Measurements from ENCODE around the gene DMD.

The DMD gene

DNA sequence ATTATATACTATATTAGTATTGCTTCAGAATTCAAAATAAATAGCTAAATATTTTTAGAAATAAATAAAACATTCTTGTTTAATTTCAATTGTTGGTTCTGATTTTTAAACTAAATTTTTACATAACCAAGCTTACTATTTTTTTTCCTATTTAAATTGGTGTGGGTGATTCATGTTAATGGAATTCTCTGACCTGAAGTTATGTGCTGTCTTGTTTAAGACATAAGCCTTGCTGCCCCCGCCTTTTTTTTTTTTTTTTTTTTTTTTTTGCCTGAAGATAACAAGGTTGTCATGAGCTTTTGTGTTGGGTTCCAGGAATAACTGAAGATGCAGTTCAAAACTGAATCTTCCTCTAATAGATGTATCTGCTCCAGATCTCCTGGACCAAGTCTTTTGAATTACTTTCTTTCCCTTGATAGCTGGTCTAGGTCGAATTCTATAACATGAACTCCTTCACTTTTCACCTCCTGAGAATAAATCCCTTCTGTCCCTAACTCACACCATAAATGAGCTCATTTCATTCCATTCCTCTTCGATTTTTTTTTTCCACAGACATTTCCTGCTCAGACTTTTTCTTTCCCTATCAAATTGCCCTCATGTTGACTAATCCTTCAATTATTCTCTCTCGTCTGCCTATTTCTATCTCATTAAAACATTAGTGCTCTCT, 1878.1 kb downstream of the DMD start:
- H3K27ac ChIP-seq = no peak overlapping the region
- no peak for TF ChIP-seq ZFX (IDR thresholded peaks at IDR 0.05)
- TF ChIP-seq, protein P1, sequence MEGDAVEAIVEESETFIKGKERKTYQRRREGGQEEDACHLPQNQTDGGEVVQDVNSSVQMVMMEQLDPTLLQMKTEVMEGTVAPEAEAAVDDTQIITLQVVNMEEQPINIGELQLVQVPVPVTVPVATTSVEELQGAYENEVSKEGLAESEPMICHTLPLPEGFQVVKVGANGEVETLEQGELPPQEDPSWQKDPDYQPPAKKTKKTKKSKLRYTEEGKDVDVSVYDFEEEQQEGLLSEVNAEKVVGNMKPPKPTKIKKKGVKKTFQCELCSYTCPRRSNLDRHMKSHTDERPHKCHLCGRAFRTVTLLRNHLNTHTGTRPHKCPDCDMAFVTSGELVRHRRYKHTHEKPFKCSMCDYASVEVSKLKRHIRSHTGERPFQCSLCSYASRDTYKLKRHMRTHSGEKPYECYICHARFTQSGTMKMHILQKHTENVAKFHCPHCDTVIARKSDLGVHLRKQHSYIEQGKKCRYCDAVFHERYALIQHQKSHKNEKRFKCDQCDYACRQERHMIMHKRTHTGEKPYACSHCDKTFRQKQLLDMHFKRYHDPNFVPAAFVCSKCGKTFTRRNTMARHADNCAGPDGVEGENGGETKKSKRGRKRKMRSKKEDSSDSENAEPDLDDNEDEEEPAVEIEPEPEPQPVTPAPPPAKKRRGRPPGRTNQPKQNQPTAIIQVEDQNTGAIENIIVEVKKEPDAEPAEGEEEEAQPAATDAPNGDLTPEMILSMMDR (conservative IDR thresholded peaks at IDR 0.05) = no peak

DNA sequence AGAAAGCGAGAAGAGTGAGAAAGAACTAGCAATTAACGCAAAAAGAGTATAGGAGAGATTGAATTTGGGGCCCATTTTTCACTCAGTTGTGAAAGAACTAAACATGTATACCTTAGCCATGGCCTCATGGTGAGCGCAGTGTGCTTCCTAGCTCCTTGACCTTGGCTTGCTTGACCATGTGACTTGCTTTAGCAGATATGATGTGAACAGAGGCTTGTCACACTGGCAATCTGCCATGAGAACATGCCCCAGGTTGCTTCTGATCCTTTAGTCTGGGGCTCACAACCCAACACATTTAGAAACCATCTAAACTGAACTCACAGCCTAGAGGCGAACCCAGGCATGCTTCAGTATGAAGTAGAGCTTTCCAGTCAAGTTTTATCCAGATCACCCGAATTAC, 1879.4 kb downstream of the DMD start:
- no peak overlapping the region for H3K27ac ChIP-seq
- TF ChIP-seq, protein P1 (conservative IDR thresholded peaks at IDR 0.05) = no peak
- TF ChIP-seq ZFX (IDR thresholded peaks at IDR 0.05) = no peak

DNA sequence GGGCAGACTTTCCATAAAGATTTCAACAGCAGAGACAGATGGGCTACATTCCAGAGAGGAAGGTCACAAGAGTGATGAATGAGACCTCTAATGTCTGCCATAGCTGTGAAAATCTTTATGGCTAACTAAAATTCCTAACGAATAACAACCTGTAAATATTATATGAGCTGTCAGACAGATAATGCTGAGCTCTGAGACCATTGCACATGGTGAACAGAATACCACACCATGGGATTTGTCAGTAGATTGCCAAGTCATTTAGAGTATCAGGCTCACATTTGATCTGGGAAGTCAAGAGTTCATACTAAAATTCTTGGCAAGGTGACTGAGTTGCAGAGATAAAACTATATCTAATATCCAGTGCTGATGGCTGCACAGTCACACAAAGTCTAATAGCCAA, 1880.3 kb downstream of the DMD start:
- TF ChIP-seq, protein P1 (conservative IDR thresholded peaks at IDR 0.05) = no peak
- no peak for TF ChIP-seq ZFX (IDR thresholded peaks at IDR 0.05)
- no peak overlapping the region for H3K27ac ChIP-seq

DNA sequence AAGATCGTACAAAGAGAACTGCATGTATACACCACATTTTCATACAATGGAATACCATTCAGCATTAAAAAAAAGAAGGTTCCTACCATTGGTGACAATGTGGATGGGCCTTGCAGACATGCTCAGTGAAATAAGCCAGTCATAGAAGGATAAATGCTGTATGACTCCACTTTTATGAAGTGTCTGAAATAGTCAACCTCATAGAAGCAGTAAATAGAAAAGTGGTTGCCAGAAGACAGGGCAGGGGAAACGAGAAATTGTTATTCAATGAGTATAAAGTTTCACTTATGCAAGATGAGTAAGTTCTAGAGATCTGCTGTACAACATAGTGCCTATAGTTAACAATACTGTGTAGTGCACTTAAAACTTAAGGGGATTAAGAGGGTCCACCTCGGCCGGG, 1882.1 kb downstream of the DMD start:
- TF ChIP-seq ZFX (IDR thresholded peaks at IDR 0.05) = no peak
- TF ChIP-seq, protein P1 (conservative IDR thresholded peaks at IDR 0.05) = no peak
- H3K27ac ChIP-seq = no peak overlapping the region

DNA sequence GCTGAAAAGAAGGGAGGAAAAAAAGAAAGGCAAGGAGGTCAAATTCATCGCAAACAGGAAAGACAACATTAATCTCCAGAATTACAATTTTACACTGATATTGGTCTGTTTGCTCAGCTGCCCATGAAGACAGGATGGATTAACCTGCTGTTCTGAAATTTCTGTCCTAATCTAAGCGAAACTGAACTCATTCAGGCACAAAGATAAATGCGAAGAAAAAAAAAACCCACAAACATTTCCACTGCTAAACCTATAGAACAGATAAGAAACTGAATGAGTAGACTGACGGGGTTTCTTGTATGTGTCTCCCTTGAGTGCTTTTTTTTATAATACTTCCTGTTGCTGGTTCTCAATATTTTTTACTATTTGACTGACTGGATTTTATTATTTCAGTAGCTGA, 1887.7 kb downstream of the DMD start:
- H3K27ac ChIP-seq = no peak overlapping the region
- TF ChIP-seq ZFX (IDR thresholded peaks at IDR 0.05) = no peak
- TF ChIP-seq, protein P1 (conservative IDR thresholded peaks at IDR 0.05) = no peak

DNA sequence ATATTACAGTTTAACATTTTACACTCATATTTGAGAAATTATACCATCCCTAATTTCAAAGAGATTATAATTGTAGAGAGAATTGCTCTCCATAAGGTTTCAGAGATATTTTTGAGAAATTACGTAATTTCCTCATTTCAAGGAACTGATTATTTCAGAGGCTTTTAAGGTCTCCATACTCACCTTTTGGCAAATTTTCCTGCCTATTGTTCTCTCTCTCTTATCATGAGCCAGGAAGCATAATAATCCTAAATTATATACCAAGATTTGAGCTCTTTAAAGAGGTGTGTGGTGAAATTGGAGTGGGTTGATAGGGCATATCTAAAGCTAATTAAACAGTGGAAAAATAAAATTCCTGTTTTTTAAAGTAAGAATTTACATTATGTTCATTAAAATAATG, 1890.6 kb downstream of the DMD start:
- no peak overlapping the region for H3K27ac ChIP-seq
- TF ChIP-seq, protein P1 (conservative IDR thresholded peaks at IDR 0.05) = no peak
- TF ChIP-seq ZFX (IDR thresholded peaks at IDR 0.05) = no peak

DNA sequence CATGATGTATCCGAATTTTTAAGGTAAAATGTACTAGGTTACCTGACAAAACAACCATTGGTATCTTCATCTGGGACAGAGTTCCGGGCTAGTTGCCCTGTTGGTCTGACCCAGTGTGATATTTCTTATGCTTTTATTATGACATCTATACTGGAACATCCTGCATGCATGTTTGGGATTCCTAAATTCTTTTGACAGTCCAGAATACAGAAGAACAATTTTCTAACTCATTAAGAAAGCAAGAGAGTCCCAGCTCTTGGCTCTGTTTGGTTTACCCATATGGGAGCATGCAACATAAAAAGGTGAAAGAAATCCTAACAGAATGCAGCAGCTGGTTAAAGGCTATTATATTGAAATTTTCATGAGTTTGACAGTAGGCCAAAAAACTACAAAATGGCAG, 1891.8 kb downstream of the DMD start:
- TF ChIP-seq, protein P1 (conservative IDR thresholded peaks at IDR 0.05) = no peak
- no peak for TF ChIP-seq ZFX (IDR thresholded peaks at IDR 0.05)
- H3K27ac ChIP-seq = no peak overlapping the region

Data from C4-2B (cell line).